ENCODE data around the gene HOXD3.

Gene HOXD3

DNA sequence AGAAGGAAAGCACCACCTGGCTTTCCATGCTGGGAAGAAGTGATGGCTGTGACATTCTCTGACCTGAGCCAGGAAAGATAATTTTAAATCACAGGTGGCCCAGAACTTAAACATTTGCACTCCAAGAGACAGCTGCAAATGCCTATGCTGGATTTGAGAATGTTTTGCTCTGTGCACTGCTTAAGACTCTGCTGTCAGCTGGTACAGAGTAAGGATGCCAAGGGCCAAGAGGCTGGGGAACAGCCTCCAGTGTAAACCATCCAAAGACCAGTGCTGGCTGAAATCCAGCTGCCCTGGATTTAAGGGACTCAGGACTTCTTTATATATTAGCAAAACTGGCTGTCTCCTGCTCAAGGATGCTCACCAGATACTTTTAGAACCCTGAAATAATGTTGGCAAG is 23.7 kb upstream of the HOXD3 start:
- FAIRE-seq, result no peak

GRCh38 chr2:176134035-176134434 is 23.1 kb upstream of the HOXD3 start:
- no peak for FAIRE-seq

DNA sequence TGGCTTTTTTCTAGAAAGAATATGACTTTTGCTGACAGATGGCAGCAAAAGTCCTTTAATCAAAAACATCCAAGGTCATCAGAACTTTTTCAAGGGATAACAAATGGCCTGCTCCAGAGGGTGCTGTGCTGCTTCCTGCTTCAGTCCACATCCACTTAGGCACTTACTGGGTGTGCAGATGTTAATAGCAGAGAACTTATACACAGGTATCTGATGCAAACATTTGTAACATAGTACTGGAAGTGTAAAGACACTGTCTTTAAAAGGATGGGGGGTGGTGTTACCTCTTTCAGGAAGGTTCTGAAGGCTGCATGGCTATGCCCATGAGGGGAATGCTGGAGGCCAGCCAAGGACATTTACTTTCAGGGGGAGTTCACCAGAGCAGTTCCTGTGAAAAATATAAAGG is 22.1 kb upstream of the HOXD3 start:
- no peak for FAIRE-seq

- no peak for FAIRE-seq
Measured at GRCh38 chr2:176136374-176137251, 20.5 kb upstream of the HOXD3 start.

GRCh38 chr2:176137252-176137580 is 19.9 kb upstream of the HOXD3 start:
- no peak for FAIRE-seq

DNA sequence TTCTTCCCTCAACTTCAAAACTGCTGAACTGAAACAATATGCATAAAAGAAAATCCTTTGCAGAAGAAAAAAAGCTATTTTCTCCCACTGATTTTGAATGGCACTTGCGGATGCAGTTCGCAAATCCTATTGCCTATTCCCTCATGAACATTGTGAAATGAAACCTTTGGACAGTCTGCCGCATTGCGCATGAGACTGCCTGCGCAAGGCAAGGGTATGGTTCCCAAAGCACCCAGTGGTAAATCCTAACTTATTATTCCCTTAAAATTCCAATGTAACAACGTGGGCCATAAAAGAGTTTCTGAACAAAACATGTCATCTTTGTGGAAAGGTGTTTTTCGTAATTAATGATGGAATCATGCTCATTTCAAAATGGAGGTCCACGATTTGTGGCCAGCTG is 19.2 kb upstream of the HOXD3 start:
- no peak for FAIRE-seq

GRCh38 chr2:176138526-176138922 is 18.6 kb upstream of the HOXD3 start:
- FAIRE-seq, result no peak

- no peak for FAIRE-seq
Measured at GRCh38 chr2:176138923-176139660, 18.0 kb upstream of the HOXD3 start.

GRCh38 chr2:176139661-176140512 is 17.2 kb upstream of the HOXD3 start:
- FAIRE-seq, result no peak

- no peak for FAIRE-seq
Measured at GRCh38 chr2:176140513-176141317, 16.4 kb upstream of the HOXD3 start.

DNA sequence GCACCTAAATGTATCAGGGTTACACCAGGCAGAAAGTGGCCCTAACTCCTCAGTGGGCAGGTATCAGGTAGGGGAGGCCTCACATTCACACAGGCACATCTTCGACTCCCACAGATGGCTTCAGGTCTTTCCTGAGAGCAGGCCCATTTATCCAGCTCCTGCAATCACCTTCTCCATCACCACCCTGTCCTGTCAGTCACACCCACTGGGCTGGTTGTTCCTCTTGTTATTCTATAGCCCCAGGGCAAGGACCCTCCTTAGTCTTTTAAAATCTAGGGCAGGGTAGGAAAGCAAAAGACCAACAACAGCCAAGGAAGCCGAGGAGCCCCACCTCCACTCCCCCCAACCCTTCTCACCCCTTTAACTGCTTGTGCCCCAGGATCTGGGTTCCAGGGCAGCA is 14.8 kb upstream of the HOXD3 start:
- no peak for FAIRE-seq

- no peak for FAIRE-seq
Measured at GRCh38 chr2:176145085-176145969, 11.8 kb upstream of the HOXD3 start.

DNA sequence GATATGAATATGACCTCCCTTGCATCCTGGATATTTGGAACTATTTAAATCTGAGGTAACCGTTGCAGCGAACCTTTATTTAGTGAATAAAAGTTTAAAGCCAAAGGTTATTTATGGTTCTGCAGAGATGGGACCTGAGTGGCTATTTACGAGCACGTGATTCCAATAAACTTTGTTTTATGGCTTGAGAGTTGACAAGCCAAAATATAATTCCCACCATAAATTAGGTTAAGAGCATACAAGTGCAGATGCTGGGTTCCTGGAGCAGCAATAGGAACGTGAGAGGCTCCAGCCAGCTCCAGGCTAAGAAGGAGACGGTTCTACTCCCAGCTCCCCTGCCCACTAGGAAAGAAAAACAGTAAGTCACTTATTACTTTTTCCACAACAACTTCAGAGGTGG is 11.0 kb upstream of the HOXD3 start:
- no peak for FAIRE-seq

DNA sequence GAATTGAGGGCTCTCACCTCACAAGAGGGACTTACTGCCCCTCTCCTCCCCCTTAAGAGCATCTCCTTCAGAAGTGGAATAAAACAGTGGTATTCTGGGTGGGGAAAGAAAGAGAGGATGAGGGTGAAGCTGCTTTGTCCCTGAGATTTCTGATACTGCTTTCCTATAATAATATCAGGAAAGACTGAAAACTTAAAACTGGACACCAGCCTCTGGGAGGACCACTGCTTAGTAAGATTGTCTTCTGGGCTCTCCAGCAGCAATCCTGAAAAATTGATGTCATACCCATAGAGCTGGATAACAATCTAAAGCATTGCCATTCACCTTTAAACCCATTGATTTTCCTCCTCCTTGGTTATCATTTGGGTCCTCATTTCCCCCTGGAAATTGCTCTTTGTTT is 10.5 kb upstream of the HOXD3 start:
- FAIRE-seq, result no peak

GRCh38 chr2:176147210-176147799 is 9.8 kb upstream of the HOXD3 start:
- no peak for FAIRE-seq

- no peak for FAIRE-seq
Measured at GRCh38 chr2:176147800-176148496, 9.2 kb upstream of the HOXD3 start.

- no peak for FAIRE-seq
Measured at GRCh38 chr2:176148751-176149421, 8.2 kb upstream of the HOXD3 start.

DNA sequence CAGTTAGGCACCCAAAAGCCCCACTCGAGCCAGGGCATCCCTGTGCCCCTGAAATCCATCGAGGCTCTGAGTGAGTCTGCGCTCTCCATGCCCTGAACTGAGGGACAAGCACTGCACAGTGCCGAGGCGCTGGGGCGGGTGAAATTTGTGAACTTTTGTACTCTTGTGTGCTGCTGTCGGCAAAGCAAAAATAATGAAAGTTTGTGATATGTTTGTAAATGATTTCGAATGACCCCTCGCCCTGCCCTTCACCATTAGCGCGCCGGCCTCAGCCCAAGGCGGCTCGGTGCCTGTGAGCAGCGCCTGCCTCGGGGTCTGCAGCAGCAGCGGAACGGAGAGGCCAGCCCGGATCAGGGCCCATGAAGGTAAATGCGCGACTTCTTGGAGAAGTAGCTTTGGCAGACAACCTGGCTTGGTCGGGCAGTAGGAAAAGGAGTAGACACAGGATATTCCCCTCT is 7.6 kb upstream of the HOXD3 start:
- no peak for FAIRE-seq

DNA sequence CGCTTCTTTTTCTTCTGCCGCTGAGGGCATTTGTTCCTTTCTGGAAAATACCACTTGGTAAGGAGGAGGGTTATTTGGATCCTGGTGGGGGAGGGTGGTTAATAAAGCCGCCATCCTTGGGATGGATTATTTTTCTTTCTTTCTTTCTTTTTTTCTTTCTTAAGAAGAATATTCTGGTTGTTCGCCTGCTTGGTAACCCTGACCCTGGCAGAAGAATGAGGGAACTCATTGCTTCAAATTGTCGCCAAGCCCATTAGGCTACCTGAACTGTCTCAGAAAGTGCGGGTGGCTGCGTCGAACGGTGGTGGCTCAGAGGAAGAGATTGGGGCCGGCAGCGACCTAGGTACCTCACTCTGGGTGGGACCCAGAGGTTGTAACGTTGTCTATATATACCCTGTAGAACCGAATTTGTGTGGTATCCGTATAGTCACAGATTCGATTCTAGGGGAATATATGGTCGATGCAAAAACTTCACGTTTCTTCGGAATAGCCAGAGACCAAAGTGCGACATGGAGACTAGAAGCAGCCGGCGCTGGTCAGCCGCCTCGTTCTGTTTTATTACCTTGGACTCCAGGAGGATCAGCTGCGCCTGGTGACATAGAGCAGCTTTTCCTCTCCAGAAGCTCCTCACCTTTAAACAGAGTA is 7.0 kb upstream of the HOXD3 start:
- no peak for FAIRE-seq

Data from islet of Langerhans (tissue), 1 donor.